HCT116 (cell line): ENCODE data around the gene CDK10.

Experiments used
- EZH2phosphoT487 ChIP-seq: fragments of 200-600 bp; IDR thresholded peaks from 2 replicates; pipeline ENCODE4 v1.6.1; 2018; ENCODE audit warnings: antibody characterized with exemption, borderline replicate concordance
- RAD21 ChIP-seq: IDR thresholded peaks from 2 replicates; pipeline ENCODE4 v1.6.1; 2012; ENCODE audit warnings: low read depth, mild to moderate bottlenecking
- YY1 ChIP-seq: IDR thresholded peaks from 2 replicates; pipeline ENCODE4 v1.6.1; 2011; ENCODE audit warnings: low read length, low read depth, moderate library complexity, mild to moderate bottlenecking; ENCODE audit not compliant: insufficient replicate concordance; ENCODE audit errors: extremely low read depth
- TF ChIP-seq, protein P1 (sequence below), 3 experiments: fragments of 200-600 bp in 1 of 3; sonication (generic) in 1 of 3; IDR thresholded peaks in 2 of 3; conservative IDR thresholded peaks in 1 of 3; 2 replicates each; pipeline ENCODE4 v1.5.1; 2012 to 2017; ENCODE audit warnings: low read depth in 2 of 3, low read length in 2 of 3, antibody characterized with exemption in 1 of 3, borderline replicate concordance in 1 of 3, control low read depth in 1 of 3, mild to moderate bottlenecking in 1 of 3, mixed read lengths in 1 of 3, mixed run types in 1 of 3, moderate library complexity in 1 of 3; ENCODE audit not compliant: insufficient read depth in 1 of 3
- TF ChIP-seq, protein P2 (sequence below): IDR thresholded peaks from 2 replicates; pipeline ENCODE4 v1.6.1; 2012; ENCODE audit warnings: low read depth

DNA sequence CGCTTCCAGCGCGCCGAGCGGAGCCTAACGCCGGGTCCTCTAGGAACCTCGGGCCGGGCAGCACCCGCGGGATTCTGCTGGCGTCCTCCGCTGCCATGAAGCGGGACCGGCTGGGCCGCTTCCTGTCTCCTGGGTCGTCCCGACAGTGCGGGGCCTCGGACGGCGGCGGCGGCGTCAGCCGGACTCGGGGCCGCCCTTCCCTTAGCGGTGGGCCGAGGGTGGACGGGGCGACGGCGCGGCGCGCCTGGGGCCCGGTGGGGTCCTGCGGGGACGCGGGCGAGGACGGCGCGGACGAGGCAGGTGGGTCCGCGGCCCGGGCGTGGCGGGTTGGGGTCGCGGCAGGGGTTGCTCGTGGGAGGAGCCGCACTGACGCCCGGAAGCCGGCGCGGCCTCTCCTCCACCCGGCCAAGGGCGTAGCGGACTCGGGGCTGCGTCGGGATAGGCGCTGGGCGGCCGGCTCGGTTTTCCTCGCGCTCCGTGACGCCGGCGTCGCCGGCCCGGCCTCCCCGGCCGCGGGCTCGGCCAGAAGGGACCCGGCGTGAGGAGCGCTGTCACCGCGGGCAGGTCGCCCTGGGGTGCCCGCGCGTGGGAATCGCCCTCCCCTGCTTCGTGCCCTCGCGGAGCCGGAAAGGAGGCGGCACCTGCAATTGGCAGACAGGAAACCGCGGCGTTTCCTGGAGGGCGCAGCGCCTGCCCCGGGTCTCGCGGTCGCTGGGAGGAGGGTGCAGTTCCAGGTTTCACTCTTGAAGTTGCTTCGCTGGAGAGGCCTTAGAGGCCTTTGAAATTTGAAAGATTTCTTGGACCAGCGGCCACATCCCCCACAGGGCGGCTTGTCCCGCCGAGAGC is 35.3 kb downstream of the CDK10 start:
- TF ChIP-seq, protein P1, sequence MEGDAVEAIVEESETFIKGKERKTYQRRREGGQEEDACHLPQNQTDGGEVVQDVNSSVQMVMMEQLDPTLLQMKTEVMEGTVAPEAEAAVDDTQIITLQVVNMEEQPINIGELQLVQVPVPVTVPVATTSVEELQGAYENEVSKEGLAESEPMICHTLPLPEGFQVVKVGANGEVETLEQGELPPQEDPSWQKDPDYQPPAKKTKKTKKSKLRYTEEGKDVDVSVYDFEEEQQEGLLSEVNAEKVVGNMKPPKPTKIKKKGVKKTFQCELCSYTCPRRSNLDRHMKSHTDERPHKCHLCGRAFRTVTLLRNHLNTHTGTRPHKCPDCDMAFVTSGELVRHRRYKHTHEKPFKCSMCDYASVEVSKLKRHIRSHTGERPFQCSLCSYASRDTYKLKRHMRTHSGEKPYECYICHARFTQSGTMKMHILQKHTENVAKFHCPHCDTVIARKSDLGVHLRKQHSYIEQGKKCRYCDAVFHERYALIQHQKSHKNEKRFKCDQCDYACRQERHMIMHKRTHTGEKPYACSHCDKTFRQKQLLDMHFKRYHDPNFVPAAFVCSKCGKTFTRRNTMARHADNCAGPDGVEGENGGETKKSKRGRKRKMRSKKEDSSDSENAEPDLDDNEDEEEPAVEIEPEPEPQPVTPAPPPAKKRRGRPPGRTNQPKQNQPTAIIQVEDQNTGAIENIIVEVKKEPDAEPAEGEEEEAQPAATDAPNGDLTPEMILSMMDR (IDR thresholded peaks at IDR 0.05 in 2 of 3, conservative IDR thresholded peaks at IDR 0.05 in 1 of 3; ENCODE audit: borderline replicate concordance in 1 of 3, insufficient read depth in 1 of 3, low read depth in 2 of 3, low read length in 2 of 3) = no peak
- TF ChIP-seq YY1 = no peak
- TF ChIP-seq, protein P2, sequence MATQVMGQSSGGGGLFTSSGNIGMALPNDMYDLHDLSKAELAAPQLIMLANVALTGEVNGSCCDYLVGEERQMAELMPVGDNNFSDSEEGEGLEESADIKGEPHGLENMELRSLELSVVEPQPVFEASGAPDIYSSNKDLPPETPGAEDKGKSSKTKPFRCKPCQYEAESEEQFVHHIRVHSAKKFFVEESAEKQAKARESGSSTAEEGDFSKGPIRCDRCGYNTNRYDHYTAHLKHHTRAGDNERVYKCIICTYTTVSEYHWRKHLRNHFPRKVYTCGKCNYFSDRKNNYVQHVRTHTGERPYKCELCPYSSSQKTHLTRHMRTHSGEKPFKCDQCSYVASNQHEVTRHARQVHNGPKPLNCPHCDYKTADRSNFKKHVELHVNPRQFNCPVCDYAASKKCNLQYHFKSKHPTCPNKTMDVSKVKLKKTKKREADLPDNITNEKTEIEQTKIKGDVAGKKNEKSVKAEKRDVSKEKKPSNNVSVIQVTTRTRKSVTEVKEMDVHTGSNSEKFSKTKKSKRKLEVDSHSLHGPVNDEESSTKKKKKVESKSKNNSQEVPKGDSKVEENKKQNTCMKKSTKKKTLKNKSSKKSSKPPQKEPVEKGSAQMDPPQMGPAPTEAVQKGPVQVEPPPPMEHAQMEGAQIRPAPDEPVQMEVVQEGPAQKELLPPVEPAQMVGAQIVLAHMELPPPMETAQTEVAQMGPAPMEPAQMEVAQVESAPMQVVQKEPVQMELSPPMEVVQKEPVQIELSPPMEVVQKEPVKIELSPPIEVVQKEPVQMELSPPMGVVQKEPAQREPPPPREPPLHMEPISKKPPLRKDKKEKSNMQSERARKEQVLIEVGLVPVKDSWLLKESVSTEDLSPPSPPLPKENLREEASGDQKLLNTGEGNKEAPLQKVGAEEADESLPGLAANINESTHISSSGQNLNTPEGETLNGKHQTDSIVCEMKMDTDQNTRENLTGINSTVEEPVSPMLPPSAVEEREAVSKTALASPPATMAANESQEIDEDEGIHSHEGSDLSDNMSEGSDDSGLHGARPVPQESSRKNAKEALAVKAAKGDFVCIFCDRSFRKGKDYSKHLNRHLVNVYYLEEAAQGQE = no peak
- no peak for TF ChIP-seq RAD21
- no peak for TF ChIP-seq EZH2phosphoT487
